Activated CD8-positive, alpha-beta T cell treated with anti-CD3 and anti-CD28 coated beads, Interleukin-2, amount 10 ng/mL, durations not matched to agents 7 days and 5 days (primary cell): ENCODE results near the gene ARHGAP22. TPM values are rescaled to one million over a fixed set of nuclear protein-coding genes. Genes with fewer than 3 reads are reported as not detected.

Experiments used
- ATAC-seq: fragments of 150-1000 bp; cut with Tn5 transposase; one replicate; pipeline ENCODE4 v1.10.0; 2021; ENCODE audit warnings: moderate library complexity
- CTCF ChIA-PET: fragments of 350-600 bp; sonication (Branson Sonifier 250); formaldehyde crosslinking; loops from one replicate; lab custom pipeline; 2021; ENCODE audit warnings: antibody characterized with exemption; lab: Charles Lee
- POLR2A ChIA-PET: fragments of 350-600 bp; sonication (Branson Sonifier 250); formaldehyde crosslinking; loops from one replicate; lab custom pipeline; 2021; ENCODE audit warnings: antibody characterized with exemption; lab: Charles Lee
- DNase-seq: peaks from one replicate; pipeline ENCODE4 v3.0.0-alpha.2; 2020
- H3K27ac Mint-ChIP-seq: one replicate; pipeline ENCODE4 v1.8.0; 2021; ENCODE audit warnings: mild to moderate bottlenecking, mixed read lengths
- H3K27me3 Mint-ChIP-seq: one replicate; pipeline ENCODE4 v1.8.0; 2021; ENCODE audit warnings: low read depth, mixed read lengths
- H3K36me3 Mint-ChIP-seq: one replicate; pipeline ENCODE4 v1.8.0; 2021; ENCODE audit warnings: low read depth, mixed read lengths
- H3K4me1 Mint-ChIP-seq: one replicate; pipeline ENCODE4 v1.8.0; 2021; ENCODE audit warnings: low read depth, mixed read lengths
- H3K4me3 Mint-ChIP-seq: one replicate; pipeline ENCODE4 v1.8.0; 2021; ENCODE audit warnings: mild to moderate bottlenecking, mixed read lengths
- H3K9me3 Mint-ChIP-seq: one replicate; pipeline ENCODE4 v1.8.0; 2022; ENCODE audit warnings: mixed read lengths; ENCODE audit not compliant: insufficient read depth
- total RNA-seq, 2 experiments: library from RNA; stranded (reverse); gene quantifications; one replicate each; pipeline ENCODE4 v1.2.3, GENCODE V29; 2021

Gene ARHGAP22
- total RNA-seq, 2 experiments from 2014 or later = not detected

GRCh38 chr10:48511875-48512231 is 93.0 kb downstream of the ARHGAP22 start:
- no peak overlapping the region for H3K27ac Mint-ChIP-seq
- ChIA-PET POLR2A (no interaction called here), CTCF (no interaction called here)
- H3K36me3 Mint-ChIP-seq = no peaks in the 10 kb centered on the region
- DNase-seq (no peak), ATAC-seq (no peak)
- no peaks in the 10 kb centered on the region for H3K4me1 Mint-ChIP-seq
- peaks cover 4% of the 10 kb centered on the region for H3K9me3 Mint-ChIP-seq
- peaks cover 15% of the 10 kb centered on the region for H3K27me3 Mint-ChIP-seq
- H3K4me3 Mint-ChIP-seq = no peak overlapping the region

GRCh38 chr10:48511066-48511874 is 93.6 kb downstream of the ARHGAP22 start:
- Mint-ChIP-seq H3K27me3 (peaks cover 15% of the 10 kb centered on the region), H3K9me3 (peaks cover 4% of the 10 kb centered on the region), H3K27ac (no peak overlapping the region), H3K4me1 (no peaks in the 10 kb centered on the region), H3K36me3 (no peaks in the 10 kb centered on the region), H3K4me3 (no peak overlapping the region)
- ATAC-seq (no peak), DNase-seq (no peak)
- ChIA-PET CTCF (no interaction called here), POLR2A (no interaction called here)

GRCh38 chr10:48509974-48510692 is 94.7 kb downstream of the ARHGAP22 start:
- H3K4me1 Mint-ChIP-seq = no peaks in the 10 kb centered on the region
- peaks cover 4% of the 10 kb centered on the region for H3K9me3 Mint-ChIP-seq
- no peaks in the 10 kb centered on the region for H3K36me3 Mint-ChIP-seq
- CTCF ChIA-PET = interaction anchor here (1.0 to 1.6 kb wide), 2 partner anchors 147 to 201 kb away, joined by 3 to 6 read pairs; no protein-coding TSS in a partner anchor
- DNase-seq = no peak
- ATAC-seq = no peak
- POLR2A ChIA-PET = no interaction called here
- H3K4me3 Mint-ChIP-seq = no peak overlapping the region
- H3K27ac Mint-ChIP-seq = no peak overlapping the region
- H3K27me3 Mint-ChIP-seq = peaks cover 10% of the 10 kb centered on the region

GRCh38 chr10:48508791-48509772 is 95.8 kb downstream of the ARHGAP22 start:
- DNase-seq = no peak
- H3K27ac Mint-ChIP-seq = no peak overlapping the region
- peaks cover 10% of the 10 kb centered on the region for H3K27me3 Mint-ChIP-seq
- H3K9me3 Mint-ChIP-seq = peaks cover 4% of the 10 kb centered on the region
- no peaks in the 10 kb centered on the region for H3K4me1 Mint-ChIP-seq
- H3K36me3 Mint-ChIP-seq = no peaks in the 10 kb centered on the region
- ChIA-PET POLR2A (no interaction called here), CTCF (interaction anchor here (1.0 to 1.6 kb wide), 2 partner anchors 146 to 200 kb away, joined by 3 to 6 read pairs; no protein-coding TSS in a partner anchor)
- ATAC-seq = no peak
- no peak overlapping the region for H3K4me3 Mint-ChIP-seq

GRCh38 chr10:48507933-48508790 is 96.7 kb downstream of the ARHGAP22 start:
- ChIA-PET POLR2A (no interaction called here), CTCF (no interaction called here)
- Mint-ChIP-seq H3K4me1 (no peaks in the 10 kb centered on the region), H3K27ac (no peak overlapping the region), H3K27me3 (peaks cover 5% of the 10 kb centered on the region), H3K9me3 (no peaks in the 10 kb centered on the region), H3K36me3 (no peaks in the 10 kb centered on the region), H3K4me3 (no peak overlapping the region)
- DNase-seq (peak; percentile 14), ATAC-seq (no peak)

- H3K36me3 Mint-ChIP-seq = no peaks in the 10 kb centered on the region
These were observed 97.4 kb downstream of the ARHGAP22 start for GRCh38 chr10:48507494-48507893.

GRCh38 chr10:48506147-48506917 is 98.5 kb downstream of the ARHGAP22 start:
- POLR2A ChIA-PET = no interaction called here
- CTCF ChIA-PET = interaction anchor here (0.8 to 1.7 kb wide), 7 partner anchors 12 to 149 kb away, joined by 3 to 15 read pairs (median 4); no protein-coding TSS in a partner anchor
- ATAC-seq = peak; percentile 51
- Mint-ChIP-seq H3K9me3 (no peaks in the 10 kb centered on the region), H3K4me1 (no peaks in the 10 kb centered on the region), H3K27ac (no peak overlapping the region), H3K36me3 (no peaks in the 10 kb centered on the region), H3K27me3 (peaks cover 2% of the 10 kb centered on the region), H3K4me3 (no peak overlapping the region)
- DNase-seq = peak; percentile 45

More at GRCh38 chr10:48507494-48507893, 97.4 kb downstream of the ARHGAP22 start:
- DNase-seq (peak; percentile 17), ATAC-seq (no peak)
- Mint-ChIP-seq H3K27ac (no peak overlapping the region), H3K4me3 (no peak overlapping the region), H3K4me1 (no peaks in the 10 kb centered on the region), H3K27me3 (peaks cover 2% of the 10 kb centered on the region), H3K9me3 (no peaks in the 10 kb centered on the region)
- ChIA-PET CTCF (interaction anchor here (1.3 to 1.7 kb wide), 3 partner anchors 13 to 144 kb away, joined by 5 to 15 read pairs (median 6); no protein-coding TSS in a partner anchor), POLR2A (no interaction called here)

GRCh38 chr10:48505394-48506112 is 99.3 kb downstream of the ARHGAP22 start:
- Mint-ChIP-seq H3K36me3 (no peaks in the 10 kb centered on the region), H3K4me3 (no peak overlapping the region), H3K9me3 (no peaks in the 10 kb centered on the region), H3K27ac (no peak overlapping the region), H3K27me3 (peaks cover 2% of the 10 kb centered on the region), H3K4me1 (no peaks in the 10 kb centered on the region)
- DNase-seq (peak; percentile 2), ATAC-seq (no peak)
- ChIA-PET CTCF (interaction anchor here (1.7 kb wide), 1 partner anchor 142 kb away, joined by 15 read pairs; no protein-coding TSS in a partner anchor), POLR2A (no interaction called here)

GRCh38 chr10:48504141-48504885 is 100.6 kb downstream of the ARHGAP22 start:
- H3K27me3 Mint-ChIP-seq = peaks cover 2% of the 10 kb centered on the region
- POLR2A ChIA-PET = no interaction called here
- H3K4me1 Mint-ChIP-seq = no peaks in the 10 kb centered on the region

More at GRCh38 chr10:48504141-48504885, 100.6 kb downstream of the ARHGAP22 start:
- Mint-ChIP-seq H3K27ac (no peak overlapping the region), H3K36me3 (no peaks in the 10 kb centered on the region), H3K9me3 (no peaks in the 10 kb centered on the region), H3K4me3 (no peak overlapping the region)
- no peak for ATAC-seq
- CTCF ChIA-PET = interaction anchor here (1.0 kb wide), 1 partner anchor 141 kb away, joined by 5 read pairs; no protein-coding TSS in a partner anchor
- no peak for DNase-seq
